Neural progenitor cell (in vitro differentiated cells): ENCODE data around the gene CELSR3. TPM values are rescaled to one million over a fixed set of nuclear protein-coding genes. Genes with fewer than 3 reads are reported as not detected.
A peak's percentile ranks its signal among the peaks of the same experiment; 100 is the strongest.

Experiments used
- DNase-seq: peaks from one replicate; pipeline ENCODE4 v3.0.0-alpha.2; 2016; ENCODE audit warnings: low spot score
- H2AFZ ChIP-seq: fragments of 200-600 bp; sonication (generic); replicated peaks from 2 replicates; pipeline ENCODE4 v1.6.1; 2016; ENCODE audit warnings: antibody characterized with exemption
- H3F3A ChIP-seq: fragments of 200-600 bp; sonication (generic); 2 replicates; pipeline ENCODE4 v1.6.1; 2016; ENCODE audit warnings: antibody characterized with exemption, low read depth
- H3K27ac ChIP-seq: fragments of 200-600 bp; sonication (generic); 2 replicates; pipeline ENCODE4 v1.5.1; 2016; ENCODE audit warnings: mild to moderate bottlenecking
- H3K27me3 ChIP-seq: fragments of 200-600 bp; sonication (generic); 2 replicates; pipeline ENCODE4 v1.6.1; 2016; ENCODE audit warnings: mild to moderate bottlenecking, moderate library complexity
- H3K36me3 ChIP-seq: fragments of 200-600 bp; sonication (generic); 2 replicates; pipeline ENCODE4 v1.5.1; 2016
- H3K4me1 ChIP-seq: fragments of 200-600 bp; sonication (generic); 2 replicates; pipeline ENCODE4 v1.6.1; 2016; ENCODE audit warnings: mixed run types
- H3K4me2 ChIP-seq: fragments of 200-600 bp; sonication (generic); 2 replicates; pipeline ENCODE4 v1.6.1; 2016
- H3K4me3 ChIP-seq: fragments of 200-600 bp; sonication (generic); 2 replicates; pipeline ENCODE4 v1.5.1; 2016
- H3K79me2 ChIP-seq: fragments of 200-600 bp; sonication (generic); 2 replicates; pipeline ENCODE4 v1.6.1; 2016; ENCODE audit warnings: low read depth
- H3K9ac ChIP-seq: fragments of 200-600 bp; sonication (generic); 2 replicates; pipeline ENCODE4 v1.6.1; 2016
- H3K9me3 ChIP-seq: fragments of 200-600 bp; sonication (generic); 2 replicates; pipeline ENCODE4 v1.5.1; 2016; ENCODE audit warnings: low read depth
- H4K20me1 ChIP-seq: fragments of 200-600 bp; sonication (generic); 2 replicates; pipeline ENCODE4 v1.6.1; 2016; ENCODE audit warnings: low read depth
- H3K27ac Mint-ChIP-seq: 3 replicates; pipeline ENCODE4 v1.8.0; 2021; ENCODE audit warnings: mixed read lengths
- H3K27me3 Mint-ChIP-seq: 2 replicates; pipeline ENCODE4 v1.8.0; 2022; ENCODE audit warnings: low read depth, mild to moderate bottlenecking, inconsistent platforms, moderate library complexity, mixed read lengths; ENCODE audit not compliant: insufficient read depth
- H3K36me3 Mint-ChIP-seq: 3 replicates; pipeline ENCODE4 v1.8.0; 2021; ENCODE audit warnings: mixed read lengths
- H3K4me1 Mint-ChIP-seq: 3 replicates; pipeline ENCODE4 v1.8.0; 2021; ENCODE audit warnings: mixed read lengths
- H3K4me3 Mint-ChIP-seq: 3 replicates; pipeline ENCODE4 v1.8.0; 2021; ENCODE audit warnings: mild to moderate bottlenecking, moderate library complexity, mixed read lengths
- H3K9me3 Mint-ChIP-seq: 3 replicates; pipeline ENCODE4 v1.8.0; 2020; ENCODE audit warnings: mixed read lengths
- CTCF ChIP-seq: fragments of 200-600 bp; sonication (generic); IDR thresholded peaks from 2 replicates; pipeline ENCODE4 v1.5.1; 2017; ENCODE audit warnings: antibody characterized with exemption, mild to moderate bottlenecking
- EZH2 ChIP-seq: fragments of 200-600 bp; sonication (generic); IDR thresholded peaks from 2 replicates; pipeline ENCODE4 v1.6.1; 2017; ENCODE audit warnings: antibody characterized with exemption, mild to moderate bottlenecking, moderate library complexity
- EZH2phosphoT487 ChIP-seq: fragments of 200-600 bp; sonication (generic); IDR thresholded peaks from 2 replicates; pipeline ENCODE4 v1.6.1; 2017; ENCODE audit warnings: antibody characterized with exemption
- total RNA-seq: library from RNA; depleted of rRNA; stranded (reverse); fragments of >200 nt; gene quantifications from 2 replicates; pipeline ENCODE4 v1.2.3, GENCODE V29; 2015; ENCODE audit warnings: low replicate concordance

CELSR3 gene
- total RNA-seq, 1 donor from 2014 or later, result 9.9 TPM

- no peaks in the 10 kb centered on the region for H3K9me3 ChIP-seq
- H3K27me3 ChIP-seq, result peaks cover 8% of the 10 kb centered on the region
- peaks cover 13% of the 10 kb centered on the region for H3K79me2 ChIP-seq
- Mint-ChIP-seq H3K4me3 (peak overlapping the region; percentile 43), H3K9me3 (peaks cover 3% of the 10 kb centered on the region), H3K27me3 (peaks cover 14% of the 10 kb centered on the region), H3K4me1 (peaks cover 13% of the 10 kb centered on the region), H3K27ac (no peak overlapping the region), H3K36me3 (peaks cover 42% of the 10 kb centered on the region)
- peak overlapping the region; percentile 89 for H2AFZ ChIP-seq
- H4K20me1 ChIP-seq, result peaks cover 56% of the 10 kb centered on the region
- no peak overlapping the region for H3K27ac ChIP-seq
- peak; percentile 76 for TF ChIP-seq CTCF
- TF ChIP-seq EZH2, result no peak
- DNase-seq, result peak; percentile 95
- H3K4me2 ChIP-seq, result peak overlapping the region; percentile 75
- H3K4me3 ChIP-seq, result peak overlapping the region; percentile 51
- H3K9ac ChIP-seq, result no peak overlapping the region
- no peaks in the 10 kb centered on the region for H3K36me3 ChIP-seq
- peaks cover 11% of the 10 kb centered on the region for H3K4me1 ChIP-seq
- H3F3A ChIP-seq, result peaks cover 33% of the 10 kb centered on the region
Observed at GRCh38 chr3:48656061-48656840, 6.4 kb downstream of the CELSR3 start.

GRCh38 chr3:48655606-48656005 lies 7.1 kb downstream of the CELSR3 start:
- Histone ChIP-seq H3K9me3 (no peaks in the 10 kb centered on the region), H4K20me1 (peaks cover 50% of the 10 kb centered on the region), H3K4me3 (peak overlapping the region; percentile 51), H3K79me2 (peaks cover 9% of the 10 kb centered on the region), H3K27ac (no peak overlapping the region), H2AFZ (no peak overlapping the region), H3K36me3 (no peaks in the 10 kb centered on the region), H3K4me1 (peaks cover 10% of the 10 kb centered on the region), H3K27me3 (peaks cover 8% of the 10 kb centered on the region), H3K9ac (no peak overlapping the region), H3F3A (peaks cover 26% of the 10 kb centered on the region), H3K4me2 (peak overlapping the region; percentile 75)
- TF ChIP-seq EZH2phosphoT487, result no peak
- TF ChIP-seq CTCF, result no peak
- Mint-ChIP-seq H3K4me1 (peaks cover 16% of the 10 kb centered on the region), H3K4me3 (peak overlapping the region; percentile 67), H3K36me3 (peaks cover 46% of the 10 kb centered on the region), H3K9me3 (peaks cover 3% of the 10 kb centered on the region), H3K27me3 (peaks cover 14% of the 10 kb centered on the region), H3K27ac (no peak overlapping the region)
- DNase-seq, result no peak

- no peak overlapping the region for H3K9ac ChIP-seq
- no peaks in the 10 kb centered on the region for H3K36me3 ChIP-seq
- H3K9me3 ChIP-seq, result no peaks in the 10 kb centered on the region
- TF ChIP-seq CTCF (no peak), EZH2 (no peak), EZH2phosphoT487 (no peak)
- Mint-ChIP-seq H3K4me3 (peak overlapping the region; percentile 67), H3K4me1 (peaks cover 16% of the 10 kb centered on the region), H3K27me3 (peaks cover 14% of the 10 kb centered on the region), H3K27ac (no peak overlapping the region), H3K36me3 (peaks cover 44% of the 10 kb centered on the region), H3K9me3 (peaks cover 3% of the 10 kb centered on the region)
- H3K4me2 ChIP-seq, result peak overlapping the region; percentile 75
- peak overlapping the region; percentile 51 for H3K4me3 ChIP-seq
- H3K27ac ChIP-seq, result no peak overlapping the region
- H3K79me2 ChIP-seq, result peaks cover 6% of the 10 kb centered on the region
- DNase-seq, result no peak
- H3F3A ChIP-seq, result peaks cover 24% of the 10 kb centered on the region
- H4K20me1 ChIP-seq, result peaks cover 44% of the 10 kb centered on the region
- H2AFZ ChIP-seq, result no peak overlapping the region
- peaks cover 10% of the 10 kb centered on the region for H3K4me1 ChIP-seq
- peaks cover 8% of the 10 kb centered on the region for H3K27me3 ChIP-seq
Observed at GRCh38 chr3:48655063-48655462, 7.6 kb downstream of the CELSR3 start.
